Right kidney (tissue), 1 donor: ENCODE data around the gene CCDC117.

Experiments used
- DNase-seq: peaks from one replicate; pipeline ENCODE4 v3.0.0-alpha.2; 2016

CCDC117 gene

GRCh38 chr22:28768701-28769393 is 3.6 kb upstream of the CCDC117 start:
- DNase-seq = no peak

GRCh38 chr22:28769394-28770085 is 3.0 kb upstream of the CCDC117 start:
- DNase-seq = no peak

- DNase-seq = no peak
Observed at GRCh38 chr22:28771195-28771791, 1.2 kb upstream of the CCDC117 start.

GRCh38 chr22:28773461-28773867 is 969 bp downstream of the CCDC117 start:
- no peak for DNase-seq

- no peak for DNase-seq
Observed at GRCh38 chr22:28774378-28774777, 1.9 kb downstream of the CCDC117 start.

- no peak for DNase-seq
Observed at GRCh38 chr22:28779833-28780232, 7.3 kb downstream of the CCDC117 start.

- DNase-seq = no peak
Observed at GRCh38 chr22:28780296-28780695, 7.8 kb downstream of the CCDC117 start.

- no peak for DNase-seq
Observed at GRCh38 chr22:28783786-28784671, 11.5 kb downstream of the CCDC117 start.

GRCh38 chr22:28788601-28789000 is 16.1 kb downstream of the CCDC117 start:
- DNase-seq = no peak

- DNase-seq = no peak
Observed at GRCh38 chr22:28791124-28791523, 18.6 kb downstream of the CCDC117 start.

GRCh38 chr22:28791841-28792490 is 19.5 kb downstream of the CCDC117 start:
- no peak for DNase-seq

GRCh38 chr22:28792491-28793383 is 20.2 kb downstream of the CCDC117 start:
- DNase-seq = no peak

GRCh38 chr22:28793976-28794584 is 21.6 kb downstream of the CCDC117 start:
- DNase-seq = no peak

GRCh38 chr22:28795071-28795693 is 22.7 kb downstream of the CCDC117 start:
- DNase-seq = no peak

GRCh38 chr22:28795932-28796856 is 23.7 kb downstream of the CCDC117 start:
- no peak for DNase-seq

- DNase-seq = no peak
Observed at GRCh38 chr22:28798810-28799605, 26.5 kb downstream of the CCDC117 start.

- peak; percentile 86 for DNase-seq
Observed at GRCh38 chr22:28799606-28800307, 27.3 kb downstream of the CCDC117 start.
